HG02852 (cell line): ENCODE results near the gene AFAP1L2.

Source experiments
- ATAC-seq: cut with Tn5 transposase; IDR thresholded peaks from one replicate; pipeline ENCODE4 v1.9.1; 2021; ENCODE audit warnings: mild to moderate bottlenecking, moderate library complexity; ENCODE audit not compliant: unreplicated experiment

AFAP1L2 gene

GRCh38 chr10:114392112-114392835 is 12.0 kb downstream of the AFAP1L2 start:
- ATAC-seq = no peak

- ATAC-seq = no peak
Measured at GRCh38 chr10:114391599-114391998, 12.7 kb downstream of the AFAP1L2 start.

- ATAC-seq = no peak
Measured at GRCh38 chr10:114389426-114389825, 14.9 kb downstream of the AFAP1L2 start.

- ATAC-seq = peak; percentile 89
Measured at GRCh38 chr10:114388275-114388674, 16.0 kb downstream of the AFAP1L2 start.

- no peak for ATAC-seq
Measured at GRCh38 chr10:114387784-114388183, 16.5 kb downstream of the AFAP1L2 start.

GRCh38 chr10:114386452-114386851 is 17.9 kb downstream of the AFAP1L2 start:
- no peak for ATAC-seq

- ATAC-seq = no peak
Measured at GRCh38 chr10:114385557-114385956, 18.7 kb downstream of the AFAP1L2 start.

- ATAC-seq = no peak
Measured at GRCh38 chr10:114384601-114385000, 19.7 kb downstream of the AFAP1L2 start.

GRCh38 chr10:114384181-114384580 is 20.1 kb downstream of the AFAP1L2 start:
- no peak for ATAC-seq

GRCh38 chr10:114380797-114381196 is 23.5 kb downstream of the AFAP1L2 start:
- ATAC-seq = no peak

GRCh38 chr10:114380060-114380459 is 24.2 kb downstream of the AFAP1L2 start:
- ATAC-seq = no peak

GRCh38 chr10:114379631-114380041 is 24.7 kb downstream of the AFAP1L2 start:
- ATAC-seq = no peak

GRCh38 chr10:114376523-114376922 is 27.8 kb downstream of the AFAP1L2 start:
- ATAC-seq = no peak

- ATAC-seq = no peak
Measured at GRCh38 chr10:114375047-114375446, 29.3 kb downstream of the AFAP1L2 start.

GRCh38 chr10:114374053-114374791 is 30.1 kb downstream of the AFAP1L2 start:
- no peak for ATAC-seq

GRCh38 chr10:114373631-114374030 is 30.7 kb downstream of the AFAP1L2 start:
- no peak for ATAC-seq

- ATAC-seq = no peak
Measured at GRCh38 chr10:114372995-114373394, 31.3 kb downstream of the AFAP1L2 start.

- ATAC-seq = no peak
Measured at GRCh38 chr10:114372179-114372578, 32.1 kb downstream of the AFAP1L2 start.

GRCh38 chr10:114370966-114371365 is 33.3 kb downstream of the AFAP1L2 start:
- no peak for ATAC-seq

- ATAC-seq = no peak
Measured at GRCh38 chr10:114370199-114370598, 34.1 kb downstream of the AFAP1L2 start.

- no peak for ATAC-seq
Measured at GRCh38 chr10:114368057-114368391, 36.3 kb downstream of the AFAP1L2 start.

- peak; percentile 50 for ATAC-seq
Measured at GRCh38 chr10:114367351-114368056, 36.8 kb downstream of the AFAP1L2 start.
